ENCODE measurements around the gene BMPER.

DNA sequence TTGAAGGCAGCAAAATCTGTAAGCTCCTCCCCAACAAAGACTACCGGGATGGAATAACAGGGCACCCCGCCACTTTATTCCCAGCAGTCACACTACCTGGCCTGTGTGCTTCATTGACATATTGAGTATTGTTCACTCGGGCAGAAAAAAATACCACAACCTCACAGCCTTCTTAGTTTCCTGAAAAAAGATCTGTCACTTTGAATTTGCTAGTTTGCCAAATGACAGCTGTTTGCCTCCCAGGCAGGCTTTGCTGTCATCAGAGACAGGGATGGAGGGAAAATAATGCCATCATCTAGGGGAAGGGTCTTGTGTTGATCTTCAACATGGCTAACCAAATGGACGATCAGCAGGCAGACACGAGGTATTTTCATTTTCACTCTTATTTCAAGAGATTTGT, 26.9 kb downstream of the BMPER start:
- TF ChIP-seq, protein P1, sequence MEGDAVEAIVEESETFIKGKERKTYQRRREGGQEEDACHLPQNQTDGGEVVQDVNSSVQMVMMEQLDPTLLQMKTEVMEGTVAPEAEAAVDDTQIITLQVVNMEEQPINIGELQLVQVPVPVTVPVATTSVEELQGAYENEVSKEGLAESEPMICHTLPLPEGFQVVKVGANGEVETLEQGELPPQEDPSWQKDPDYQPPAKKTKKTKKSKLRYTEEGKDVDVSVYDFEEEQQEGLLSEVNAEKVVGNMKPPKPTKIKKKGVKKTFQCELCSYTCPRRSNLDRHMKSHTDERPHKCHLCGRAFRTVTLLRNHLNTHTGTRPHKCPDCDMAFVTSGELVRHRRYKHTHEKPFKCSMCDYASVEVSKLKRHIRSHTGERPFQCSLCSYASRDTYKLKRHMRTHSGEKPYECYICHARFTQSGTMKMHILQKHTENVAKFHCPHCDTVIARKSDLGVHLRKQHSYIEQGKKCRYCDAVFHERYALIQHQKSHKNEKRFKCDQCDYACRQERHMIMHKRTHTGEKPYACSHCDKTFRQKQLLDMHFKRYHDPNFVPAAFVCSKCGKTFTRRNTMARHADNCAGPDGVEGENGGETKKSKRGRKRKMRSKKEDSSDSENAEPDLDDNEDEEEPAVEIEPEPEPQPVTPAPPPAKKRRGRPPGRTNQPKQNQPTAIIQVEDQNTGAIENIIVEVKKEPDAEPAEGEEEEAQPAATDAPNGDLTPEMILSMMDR (IDR thresholded peaks at IDR 0.05): no peak
- TF ChIP-seq POLR2A (IDR thresholded peaks at IDR 0.05): no peak

Data from adrenal gland (tissue), 5 donors.